D721Med (cell line): ENCODE results near the gene LRRC42.
"Not testable (repeated sequence)": the region's sequence is repeated elsewhere in the genome, so short reads cannot be mapped to it uniquely, and the experiment has no call there.

Source experiments
- DNase-seq: peaks from one replicate; pipeline ENCODE4 v3.0.0; 2011; ENCODE audit warnings: low spot score; ENCODE audit not compliant: insufficient read length
- FAIRE-seq: peaks from 2 replicates; lab custom pipeline; 2011; peaks lifted over from hg19 to GRCh38; lab: Jason Lieb, UNC
- TF ChIP-seq, protein P1 (sequence below): IDR thresholded peaks from 2 replicates; pipeline ENCODE4 v1.5.1; 2012; ENCODE audit warnings: mild to moderate bottlenecking, control low read depth; ENCODE audit not compliant: insufficient read depth; ENCODE audit errors: missing control alignments

LRRC42 gene

GRCh38 chr1:53968125-53968513 is 22.0 kb downstream of the LRRC42 start:
- DNase-seq (no peak), FAIRE-seq (no peak)
- TF ChIP-seq, protein P1, sequence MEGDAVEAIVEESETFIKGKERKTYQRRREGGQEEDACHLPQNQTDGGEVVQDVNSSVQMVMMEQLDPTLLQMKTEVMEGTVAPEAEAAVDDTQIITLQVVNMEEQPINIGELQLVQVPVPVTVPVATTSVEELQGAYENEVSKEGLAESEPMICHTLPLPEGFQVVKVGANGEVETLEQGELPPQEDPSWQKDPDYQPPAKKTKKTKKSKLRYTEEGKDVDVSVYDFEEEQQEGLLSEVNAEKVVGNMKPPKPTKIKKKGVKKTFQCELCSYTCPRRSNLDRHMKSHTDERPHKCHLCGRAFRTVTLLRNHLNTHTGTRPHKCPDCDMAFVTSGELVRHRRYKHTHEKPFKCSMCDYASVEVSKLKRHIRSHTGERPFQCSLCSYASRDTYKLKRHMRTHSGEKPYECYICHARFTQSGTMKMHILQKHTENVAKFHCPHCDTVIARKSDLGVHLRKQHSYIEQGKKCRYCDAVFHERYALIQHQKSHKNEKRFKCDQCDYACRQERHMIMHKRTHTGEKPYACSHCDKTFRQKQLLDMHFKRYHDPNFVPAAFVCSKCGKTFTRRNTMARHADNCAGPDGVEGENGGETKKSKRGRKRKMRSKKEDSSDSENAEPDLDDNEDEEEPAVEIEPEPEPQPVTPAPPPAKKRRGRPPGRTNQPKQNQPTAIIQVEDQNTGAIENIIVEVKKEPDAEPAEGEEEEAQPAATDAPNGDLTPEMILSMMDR, result no peak

DNA sequence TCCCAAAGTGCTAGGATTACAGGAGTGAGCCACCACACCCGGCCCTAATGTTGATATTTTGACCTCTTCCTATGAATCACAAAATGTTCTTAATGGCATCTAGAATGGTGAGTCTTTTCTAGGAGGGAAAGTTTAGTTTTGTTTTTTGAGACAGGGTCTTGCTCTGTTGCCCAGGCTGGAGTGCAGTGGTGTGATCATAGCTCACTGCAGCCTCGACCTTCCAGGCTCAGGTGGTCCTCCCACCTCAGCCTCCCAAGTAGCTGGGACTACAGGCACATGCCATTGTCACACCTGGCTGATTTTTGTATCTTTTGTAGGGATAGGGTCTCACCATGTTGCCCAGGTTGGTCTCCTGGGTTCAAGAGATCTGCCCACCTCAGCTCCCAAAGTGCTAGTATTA is 23.2 kb downstream of the LRRC42 start:
- not testable (repeated sequence) for DNase-seq, FAIRE-seq

- FAIRE-seq (no peak), DNase-seq (no peak)
- TF ChIP-seq, protein P1, result no peak
Observed at GRCh38 chr1:53971718-53972117, 25.6 kb downstream of the LRRC42 start.

DNA sequence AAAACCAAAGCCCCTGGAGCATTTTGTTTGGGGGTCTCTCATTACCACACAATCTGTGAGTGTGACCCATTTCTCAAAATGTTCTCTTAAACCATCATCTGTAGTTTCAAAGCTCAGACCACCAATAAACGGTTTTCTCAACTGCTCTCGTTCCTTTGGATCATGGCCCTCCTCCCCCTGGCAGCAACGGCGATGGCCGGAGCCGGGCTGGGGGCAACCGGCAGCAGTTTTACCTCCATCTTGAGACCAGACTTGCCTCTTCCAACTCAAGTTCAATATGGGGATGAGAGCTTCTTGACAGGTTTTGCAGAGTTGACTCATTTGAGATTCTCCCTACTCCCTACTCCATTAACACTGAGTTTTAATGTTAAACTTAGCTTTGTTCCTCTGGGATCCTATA is 29.7 kb downstream of the LRRC42 start:
- DNase-seq, result no peak
- no peak for FAIRE-seq
- TF ChIP-seq, protein P1, result no peak

GRCh38 chr1:53979712-53980450 is 33.7 kb downstream of the LRRC42 start:
- DNase-seq (no peak), FAIRE-seq (no peak)
- TF ChIP-seq, protein P1, result no peak

- TF ChIP-seq, protein P1, result no peak
- no peak for FAIRE-seq
- no peak for DNase-seq
Observed at GRCh38 chr1:53981220-53981619, 35.1 kb downstream of the LRRC42 start.

- TF ChIP-seq, protein P1, result no peak
- FAIRE-seq (no peak), DNase-seq (no peak)
Observed at GRCh38 chr1:53982034-53982762, 36.0 kb downstream of the LRRC42 start.
